CD8-positive, alpha-beta memory T cell (primary cell): ENCODE data around the gene IL36B. TPM values are rescaled to one million over a fixed set of nuclear protein-coding genes. Genes with fewer than 3 reads are reported as not detected.

Experiments used
- CTCF ChIA-PET: fragments of 350-600 bp; sonication (Branson Sonifier 250); formaldehyde crosslinking; loops from one replicate; lab custom pipeline; 2021; ENCODE audit warnings: antibody characterized with exemption; lab: Charles Lee
- POLR2A ChIA-PET: fragments of 350-600 bp; sonication (Branson Sonifier 250); formaldehyde crosslinking; loops from one replicate; lab custom pipeline; 2021; ENCODE audit warnings: antibody characterized with exemption; lab: Charles Lee
- DNase-seq, 5 donors: peaks; one replicate each; pipeline versions ENCODE4 v3.0.0 to v3.0.0-alpha.2; 2020 to 2022; ENCODE audit warnings: mixed read lengths in 1 of 5
- H3K27ac ChIP-seq: one replicate; pipeline ENCODE4 v1.7.0; 2013; ENCODE audit warnings: low read depth, mild to moderate bottlenecking, low read length, moderate library complexity
- H3K27me3 ChIP-seq: 2 replicates; pipeline ENCODE4 v1.7.0; 2013; ENCODE audit warnings: low read length, mild to moderate bottlenecking; ENCODE audit not compliant: insufficient read depth, poor library complexity, severe bottlenecking
- H3K36me3 ChIP-seq: 2 replicates; pipeline ENCODE4 v1.7.0; 2013; ENCODE audit warnings: mild to moderate bottlenecking, low read length, moderate library complexity; ENCODE audit not compliant: insufficient read depth
- H3K4me1 ChIP-seq: 2 replicates; pipeline ENCODE4 v1.7.0; 2013; ENCODE audit warnings: mild to moderate bottlenecking, low read length, moderate library complexity; ENCODE audit not compliant: insufficient read depth
- H3K4me3 ChIP-seq: 2 replicates; pipeline ENCODE4 v1.7.0; 2013; ENCODE audit warnings: mild to moderate bottlenecking, low read length
- H3K9me3 ChIP-seq: 2 replicates; pipeline ENCODE4 v1.7.0; 2013; ENCODE audit warnings: mild to moderate bottlenecking, low read length
- H3K27ac Mint-ChIP-seq, 8 donors: one replicate each; pipeline ENCODE4 v1.8.0; 2020 to 2021; ENCODE audit warnings: mixed read lengths in 8 of 8, mild to moderate bottlenecking in 6 of 8, inconsistent platforms in 3 of 8, moderate library complexity in 3 of 8
- H3K27me3 Mint-ChIP-seq, 2 donors: one replicate each; pipeline ENCODE4 v1.8.0; 2020 to 2021; ENCODE audit warnings: mixed read lengths in 2 of 2, mild to moderate bottlenecking in 1 of 2, moderate library complexity in 1 of 2
- H3K36me3 Mint-ChIP-seq, 3 donors: one replicate each; pipeline ENCODE4 v1.8.0; 2020 to 2021; ENCODE audit warnings: mixed read lengths in 3 of 3, inconsistent platforms in 1 of 3, mild to moderate bottlenecking in 1 of 3
- H3K4me1 Mint-ChIP-seq, 3 donors: one replicate each; pipeline ENCODE4 v1.8.0; 2020 to 2021; ENCODE audit warnings: mixed read lengths in 3 of 3, inconsistent platforms in 1 of 3, mild to moderate bottlenecking in 1 of 3
- H3K4me3 Mint-ChIP-seq, 7 donors: one replicate each; pipeline ENCODE4 v1.8.0; 2020 to 2021; ENCODE audit warnings: mixed read lengths in 7 of 7, mild to moderate bottlenecking in 6 of 7, moderate library complexity in 4 of 7, inconsistent platforms in 2 of 7
- H3K9me3 Mint-ChIP-seq, 5 donors: one replicate each; pipeline ENCODE4 v1.8.0; 2020 to 2022; ENCODE audit warnings: mixed read lengths in 5 of 5, mild to moderate bottlenecking in 3 of 5, moderate library complexity in 2 of 5, inconsistent platforms in 1 of 5
- polyA plus RNA-seq: library from polyadenylated mRNA; unstranded; fragments of 300-500 nt; fragmentation: Illumina TruSeq; gene quantifications from one replicate; pipeline ENCODE4 v1.2.3, GENCODE V29; 2021
- total RNA-seq, 2 experiments: library from RNA; stranded (reverse); gene quantifications; one replicate each; pipeline ENCODE4 v1.2.3, GENCODE V29; 2021

Gene IL36B
- total and polyA plus RNA-seq, 3 experiments from 2014 or later = not detected

- ChIA-PET POLR2A (no interaction called here), CTCF (no interaction called here)
- no peak overlapping the region for H3K4me3 ChIP-seq
- H3K36me3 ChIP-seq = no peaks in the 10 kb centered on the region
- H3K27ac Mint-ChIP-seq = no peak overlapping the region
- H3K27me3 Mint-ChIP-seq = peaks cover 9 to 29% of the 10 kb centered on the region in 2 donors
- no peaks in the 10 kb centered on the region for H3K9me3 ChIP-seq
- peaks cover 0 to 6% (median 0%) of the 10 kb centered on the region in 3 donors for H3K4me1 Mint-ChIP-seq
- no peaks in the 10 kb centered on the region for H3K4me1 ChIP-seq
- peaks cover 0 to 4% (median 0%) of the 10 kb centered on the region in 5 donors for H3K9me3 Mint-ChIP-seq
- no peak overlapping the region for H3K27ac ChIP-seq
- no peaks in the 10 kb centered on the region for H3K27me3 ChIP-seq
- DNase-seq = no peak
- H3K36me3 Mint-ChIP-seq = no peaks in the 10 kb centered on the region
- no peak overlapping the region for H3K4me3 Mint-ChIP-seq
Observed at GRCh38 chr2:113039719-113040118, 12.9 kb downstream of the IL36B start.

DNA sequence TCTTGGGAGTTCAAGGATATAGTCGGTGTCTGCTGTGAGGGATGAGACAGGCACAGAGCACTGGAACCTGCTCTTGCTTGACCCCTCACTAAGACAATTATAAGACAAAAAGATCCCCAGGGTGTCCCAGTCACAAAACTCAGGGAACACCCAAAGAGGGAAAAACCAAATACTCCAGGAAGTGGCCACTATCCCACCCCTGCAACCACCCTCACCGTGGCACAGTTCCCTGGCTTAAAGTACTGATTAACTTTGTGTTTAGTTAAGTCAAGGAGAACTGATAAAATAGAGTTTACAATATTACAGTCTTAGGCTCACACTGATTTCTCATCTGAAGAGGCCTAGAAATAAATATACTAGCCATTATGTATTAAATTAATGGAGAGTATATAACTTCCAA is 13.5 kb downstream of the IL36B start:
- Histone ChIP-seq H3K27ac (no peak overlapping the region), H3K27me3 (no peaks in the 10 kb centered on the region), H3K36me3 (no peaks in the 10 kb centered on the region), H3K4me3 (no peak overlapping the region), H3K4me1 (no peaks in the 10 kb centered on the region), H3K9me3 (no peaks in the 10 kb centered on the region)
- Mint-ChIP-seq H3K4me3 (no peak overlapping the region), H3K27me3 (peaks cover 10 to 30% of the 10 kb centered on the region in 2 donors), H3K9me3 (peaks cover 0 to 4% (median 0%) of the 10 kb centered on the region in 5 donors), H3K4me1 (peaks cover 0 to 6% (median 0%) of the 10 kb centered on the region in 3 donors), H3K27ac (no peak overlapping the region), H3K36me3 (no peaks in the 10 kb centered on the region)
- no peak for DNase-seq
- ChIA-PET CTCF (no interaction called here), POLR2A (no interaction called here)

GRCh38 chr2:113038291-113038690 is 14.4 kb downstream of the IL36B start:
- H3K27ac ChIP-seq = no peak overlapping the region
- H3K27me3 Mint-ChIP-seq = peaks cover 11 to 30% of the 10 kb centered on the region in 2 donors
- CTCF ChIA-PET = no interaction called here

GRCh38 chr2:113036763-113037162 is 15.9 kb downstream of the IL36B start:
- no peak for DNase-seq
- H3K27ac Mint-ChIP-seq = no peak overlapping the region
- H3K9me3 ChIP-seq = no peaks in the 10 kb centered on the region
- H3K36me3 Mint-ChIP-seq = no peaks in the 10 kb centered on the region
- no peak overlapping the region for H3K4me3 Mint-ChIP-seq
- peaks cover 7 to 28% of the 10 kb centered on the region in 2 donors for H3K27me3 Mint-ChIP-seq
- ChIA-PET POLR2A (no interaction called here), CTCF (no interaction called here)
- no peaks in the 10 kb centered on the region for H3K27me3 ChIP-seq
- H3K27ac ChIP-seq = no peak overlapping the region
- no peaks in the 10 kb centered on the region for H3K36me3 ChIP-seq
- no peaks in the 10 kb centered on the region for H3K9me3 Mint-ChIP-seq
- peaks cover 0 to 6% (median 0%) of the 10 kb centered on the region in 3 donors for H3K4me1 Mint-ChIP-seq
- no peak overlapping the region for H3K4me3 ChIP-seq
- H3K4me1 ChIP-seq = no peaks in the 10 kb centered on the region

More at GRCh38 chr2:113038291-113038690, 14.4 kb downstream of the IL36B start:
- H3K36me3 Mint-ChIP-seq = no peaks in the 10 kb centered on the region
- Histone ChIP-seq H3K4me1 (no peaks in the 10 kb centered on the region), H3K4me3 (no peak overlapping the region), H3K36me3 (no peaks in the 10 kb centered on the region), H3K9me3 (no peaks in the 10 kb centered on the region), H3K27me3 (no peaks in the 10 kb centered on the region)
- peak overlapping the region in 1 of 8 donors; percentile 12 for H3K27ac Mint-ChIP-seq
- POLR2A ChIA-PET = no interaction called here
- H3K4me1 Mint-ChIP-seq = peaks cover 0 to 6% (median 0%) of the 10 kb centered on the region in 3 donors
- DNase-seq = no peak
- H3K9me3 Mint-ChIP-seq = peaks cover 0 to 4% (median 0%) of the 10 kb centered on the region in 5 donors
- H3K4me3 Mint-ChIP-seq = peak overlapping the region in 1 of 7 donors; percentile 59

GRCh38 chr2:113034016-113034415 is 18.7 kb downstream of the IL36B start:
- no peak overlapping the region for H3K27ac ChIP-seq
- ChIA-PET CTCF (no interaction called here), POLR2A (no interaction called here)
- no peaks in the 10 kb centered on the region for H3K9me3 ChIP-seq
- H3K36me3 ChIP-seq = no peaks in the 10 kb centered on the region
- H3K27ac Mint-ChIP-seq = peak overlapping the region in 1 of 8 donors; percentile 79
- no peaks in the 10 kb centered on the region for H3K36me3 Mint-ChIP-seq
- H3K4me1 ChIP-seq = no peaks in the 10 kb centered on the region
- no peak for DNase-seq
- no peak overlapping the region for H3K4me3 Mint-ChIP-seq
- H3K4me3 ChIP-seq = no peak overlapping the region
- peaks cover 9 to 34% of the 10 kb centered on the region in 2 donors for H3K27me3 Mint-ChIP-seq
- H3K27me3 ChIP-seq = no peaks in the 10 kb centered on the region
- H3K4me1 Mint-ChIP-seq = no peaks in the 10 kb centered on the region
- H3K9me3 Mint-ChIP-seq = no peaks in the 10 kb centered on the region

DNA sequence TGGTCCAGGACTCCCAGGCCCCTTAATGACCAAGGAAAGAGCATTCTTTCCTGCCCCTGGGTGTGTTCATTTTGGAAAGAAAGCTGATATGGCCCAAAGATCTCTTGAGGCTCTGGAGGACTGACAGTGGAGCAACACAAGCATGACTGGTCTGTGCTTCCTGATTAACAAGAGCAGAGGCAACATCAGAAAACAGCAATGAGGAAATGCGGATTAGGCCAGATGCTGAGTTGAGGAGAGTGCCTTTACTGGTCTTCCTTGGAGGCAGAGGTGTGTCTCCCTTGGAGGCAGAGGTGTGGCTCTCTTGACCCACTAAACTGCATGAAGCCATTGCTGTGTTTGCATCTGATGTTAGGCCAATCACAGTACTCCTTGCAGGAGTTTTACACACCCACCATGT is 19.9 kb downstream of the IL36B start:
- DNase-seq = no peak
- no peak overlapping the region for H3K4me3 Mint-ChIP-seq
- POLR2A ChIA-PET = no interaction called here
- H3K4me1 Mint-ChIP-seq = no peaks in the 10 kb centered on the region
- CTCF ChIA-PET = no interaction called here
- Histone ChIP-seq H3K4me1 (no peaks in the 10 kb centered on the region), H3K4me3 (no peak overlapping the region), H3K27ac (no peak overlapping the region), H3K36me3 (no peaks in the 10 kb centered on the region), H3K9me3 (no peaks in the 10 kb centered on the region), H3K27me3 (no peaks in the 10 kb centered on the region)
- no peaks in the 10 kb centered on the region for H3K36me3 Mint-ChIP-seq
- no peak overlapping the region for H3K27ac Mint-ChIP-seq
- H3K27me3 Mint-ChIP-seq = peaks cover 12 to 25% of the 10 kb centered on the region in 2 donors
- H3K9me3 Mint-ChIP-seq = no peaks in the 10 kb centered on the region

DNA sequence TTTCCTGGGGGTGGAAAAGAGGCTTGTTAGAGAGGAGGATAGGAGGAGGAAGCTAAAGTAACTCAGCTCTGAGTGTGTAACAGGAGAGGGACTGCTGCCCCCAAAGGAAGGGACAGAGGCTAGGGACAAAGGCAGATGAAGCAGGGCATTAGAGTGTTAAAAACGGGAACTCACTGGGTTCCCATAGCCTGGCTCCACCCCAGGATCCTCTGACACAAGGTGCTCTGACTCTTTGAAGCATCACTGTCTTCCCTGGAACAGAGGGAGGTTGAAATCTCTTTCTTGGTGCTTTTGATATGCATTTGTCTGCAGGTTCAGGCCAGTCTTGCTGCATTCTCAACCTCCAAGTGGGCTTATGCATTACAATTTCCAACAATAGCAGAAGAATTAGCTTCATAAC is 24.6 kb downstream of the IL36B start:
- H3K27ac Mint-ChIP-seq = no peak overlapping the region
- no peak overlapping the region for H3K4me3 Mint-ChIP-seq
- Histone ChIP-seq H3K27ac (no peak overlapping the region), H3K4me3 (no peak overlapping the region), H3K36me3 (no peaks in the 10 kb centered on the region), H3K9me3 (no peaks in the 10 kb centered on the region), H3K4me1 (no peaks in the 10 kb centered on the region), H3K27me3 (no peaks in the 10 kb centered on the region)
- H3K4me1 Mint-ChIP-seq = no peaks in the 10 kb centered on the region
- peaks cover 19 to 32% of the 10 kb centered on the region in 2 donors for H3K27me3 Mint-ChIP-seq
- POLR2A ChIA-PET = no interaction called here
- DNase-seq = no peak
- no peaks in the 10 kb centered on the region for H3K36me3 Mint-ChIP-seq
- CTCF ChIA-PET = no interaction called here
- H3K9me3 Mint-ChIP-seq = no peaks in the 10 kb centered on the region

DNA sequence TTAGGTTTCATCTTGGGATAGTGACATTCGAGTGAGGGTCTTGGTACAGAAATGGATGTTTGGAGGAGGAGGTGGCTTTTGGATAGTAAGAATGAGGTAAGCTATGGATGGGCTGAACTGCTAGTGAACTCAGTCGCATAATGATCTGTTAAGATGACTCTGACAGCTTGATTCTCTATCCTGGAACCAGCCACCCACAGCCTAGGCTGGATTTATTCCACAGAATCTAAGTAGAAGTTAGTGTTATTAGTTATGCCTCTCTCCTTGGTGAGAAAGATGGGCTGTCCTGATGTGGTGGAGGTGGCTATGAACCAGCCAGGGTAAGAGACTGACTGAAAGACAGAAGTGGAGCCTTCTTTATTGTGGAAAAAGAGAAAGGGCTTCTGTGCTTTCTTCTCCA is 25.0 kb downstream of the IL36B start:
- Mint-ChIP-seq H3K4me3 (no peak overlapping the region), H3K4me1 (no peaks in the 10 kb centered on the region), H3K9me3 (no peaks in the 10 kb centered on the region), H3K27ac (no peak overlapping the region), H3K27me3 (peaks cover 19 to 33% of the 10 kb centered on the region in 2 donors), H3K36me3 (no peaks in the 10 kb centered on the region)
- Histone ChIP-seq H3K36me3 (no peaks in the 10 kb centered on the region), H3K27me3 (no peaks in the 10 kb centered on the region), H3K9me3 (no peaks in the 10 kb centered on the region), H3K27ac (no peak overlapping the region), H3K4me1 (no peaks in the 10 kb centered on the region), H3K4me3 (no peak overlapping the region)
- POLR2A ChIA-PET = no interaction called here
- DNase-seq = no peak
- CTCF ChIA-PET = no interaction called here
